Body of pancreas (tissue), 4 donors: ENCODE results near the gene HOXB3.

Experiments
- POLR2A ChIP-seq, 3 donors: fragments of 450-650 bp; IDR thresholded peaks; one replicate each; pipeline ENCODE4 v1.6.1; 2016; ENCODE audit warnings: antibody characterized with exemption in 3 of 3, mild to moderate bottlenecking in 2 of 3
- TF ChIP-seq, protein P1 (sequence below), 7 experiments: fragments of 450-650 bp in 4 of 7; fragments of 200-600 bp in 3 of 7; sonication (generic) in 3 of 7; IDR thresholded peaks; one replicate each; pipeline ENCODE4 v1.5.1; 2016 to 2019; ENCODE audit warnings: antibody characterized with exemption in 7 of 7

DNA sequence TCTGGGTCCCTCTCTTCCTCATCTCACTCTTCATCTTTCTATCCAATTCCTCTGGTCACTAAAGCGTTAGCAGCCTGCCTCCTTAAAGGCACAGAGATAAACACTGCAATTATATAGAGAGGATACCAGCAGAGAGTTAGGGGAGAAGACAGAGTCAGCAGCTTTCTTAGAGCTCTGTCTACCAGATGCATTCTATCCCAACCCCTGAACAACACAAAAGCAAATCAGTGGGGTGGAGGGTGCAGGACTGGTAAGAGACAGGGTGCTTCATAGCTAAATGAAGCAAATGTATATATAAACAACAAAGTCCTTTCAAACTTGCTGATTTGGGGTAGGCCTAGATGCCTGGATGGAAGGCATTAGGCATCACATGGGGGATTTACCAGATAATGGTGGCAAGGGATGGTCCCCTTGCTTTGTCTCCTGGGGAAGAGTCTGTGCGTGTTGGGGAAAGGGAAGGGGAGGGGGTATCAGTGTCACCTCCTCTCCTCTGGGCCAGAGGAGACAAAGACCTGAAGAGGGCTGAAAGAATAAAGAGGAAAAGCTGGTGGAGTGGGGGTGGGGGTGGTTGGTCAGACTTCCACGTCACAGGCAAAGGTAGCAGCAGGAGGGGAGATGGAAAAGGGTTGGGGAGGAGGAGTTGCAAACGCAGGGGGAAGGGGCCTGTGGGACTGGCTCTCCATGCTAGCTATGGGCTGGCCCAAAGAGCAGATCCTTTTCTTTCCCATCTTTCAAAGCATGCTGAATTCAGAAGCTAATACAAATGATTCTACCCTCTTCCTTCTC, 23.9 kb downstream of the HOXB3 start:
- TF ChIP-seq, protein P1, sequence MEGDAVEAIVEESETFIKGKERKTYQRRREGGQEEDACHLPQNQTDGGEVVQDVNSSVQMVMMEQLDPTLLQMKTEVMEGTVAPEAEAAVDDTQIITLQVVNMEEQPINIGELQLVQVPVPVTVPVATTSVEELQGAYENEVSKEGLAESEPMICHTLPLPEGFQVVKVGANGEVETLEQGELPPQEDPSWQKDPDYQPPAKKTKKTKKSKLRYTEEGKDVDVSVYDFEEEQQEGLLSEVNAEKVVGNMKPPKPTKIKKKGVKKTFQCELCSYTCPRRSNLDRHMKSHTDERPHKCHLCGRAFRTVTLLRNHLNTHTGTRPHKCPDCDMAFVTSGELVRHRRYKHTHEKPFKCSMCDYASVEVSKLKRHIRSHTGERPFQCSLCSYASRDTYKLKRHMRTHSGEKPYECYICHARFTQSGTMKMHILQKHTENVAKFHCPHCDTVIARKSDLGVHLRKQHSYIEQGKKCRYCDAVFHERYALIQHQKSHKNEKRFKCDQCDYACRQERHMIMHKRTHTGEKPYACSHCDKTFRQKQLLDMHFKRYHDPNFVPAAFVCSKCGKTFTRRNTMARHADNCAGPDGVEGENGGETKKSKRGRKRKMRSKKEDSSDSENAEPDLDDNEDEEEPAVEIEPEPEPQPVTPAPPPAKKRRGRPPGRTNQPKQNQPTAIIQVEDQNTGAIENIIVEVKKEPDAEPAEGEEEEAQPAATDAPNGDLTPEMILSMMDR (IDR thresholded peaks at IDR 0.05), result no peak
- TF ChIP-seq POLR2A (IDR thresholded peaks at IDR 0.05), result no peak
